Ovary (tissue), 3 donors: ENCODE measurements around the gene CNKSR3.

ENCODE experiments used
- POLR2A ChIP-seq: fragments of 450-650 bp; IDR thresholded peaks from one replicate; pipeline ENCODE4 v1.6.1; 2017; ENCODE audit warnings: antibody characterized with exemption, mild to moderate bottlenecking, moderate library complexity
- TF ChIP-seq, protein P1 (sequence below), 3 donors: fragments of 450-650 bp in 2 of 3; fragments of 200-600 bp in 1 of 3; IDR thresholded peaks; one replicate each; pipeline versions ENCODE4 v1.5.1 to v1.8.0; 2016 to 2022; ENCODE audit warnings: antibody characterized with exemption in 3 of 3, mild to moderate bottlenecking in 1 of 3
- donor health status: DM: no; HTN: no; CAD: no.

DNA sequence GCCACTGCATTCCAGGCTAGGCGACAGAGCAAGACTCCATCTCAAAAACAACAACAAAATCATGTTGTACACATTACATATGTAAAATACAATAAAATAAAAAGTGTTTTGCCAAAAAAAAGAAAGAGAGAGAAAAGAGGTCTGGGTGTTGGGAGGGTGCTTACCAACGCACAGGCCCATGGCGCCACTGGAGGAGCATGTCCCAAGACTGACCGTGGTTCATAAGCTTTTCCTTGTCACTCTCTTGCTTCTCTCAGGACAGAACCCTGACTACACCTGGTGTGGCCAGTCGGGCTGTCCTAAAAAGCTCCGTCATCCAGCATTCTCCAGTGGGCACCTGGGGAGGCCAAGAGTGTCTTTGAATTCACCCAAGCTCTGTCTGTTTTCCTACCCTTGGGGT lies 48.0 kb upstream of the CNKSR3 start:
- TF ChIP-seq, protein P1, sequence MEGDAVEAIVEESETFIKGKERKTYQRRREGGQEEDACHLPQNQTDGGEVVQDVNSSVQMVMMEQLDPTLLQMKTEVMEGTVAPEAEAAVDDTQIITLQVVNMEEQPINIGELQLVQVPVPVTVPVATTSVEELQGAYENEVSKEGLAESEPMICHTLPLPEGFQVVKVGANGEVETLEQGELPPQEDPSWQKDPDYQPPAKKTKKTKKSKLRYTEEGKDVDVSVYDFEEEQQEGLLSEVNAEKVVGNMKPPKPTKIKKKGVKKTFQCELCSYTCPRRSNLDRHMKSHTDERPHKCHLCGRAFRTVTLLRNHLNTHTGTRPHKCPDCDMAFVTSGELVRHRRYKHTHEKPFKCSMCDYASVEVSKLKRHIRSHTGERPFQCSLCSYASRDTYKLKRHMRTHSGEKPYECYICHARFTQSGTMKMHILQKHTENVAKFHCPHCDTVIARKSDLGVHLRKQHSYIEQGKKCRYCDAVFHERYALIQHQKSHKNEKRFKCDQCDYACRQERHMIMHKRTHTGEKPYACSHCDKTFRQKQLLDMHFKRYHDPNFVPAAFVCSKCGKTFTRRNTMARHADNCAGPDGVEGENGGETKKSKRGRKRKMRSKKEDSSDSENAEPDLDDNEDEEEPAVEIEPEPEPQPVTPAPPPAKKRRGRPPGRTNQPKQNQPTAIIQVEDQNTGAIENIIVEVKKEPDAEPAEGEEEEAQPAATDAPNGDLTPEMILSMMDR (IDR thresholded peaks at IDR 0.05), result no peak
- no peak for TF ChIP-seq POLR2A
